ENCODE results near the gene SKP2. TPM values are rescaled to one million over a fixed set of nuclear protein-coding genes. Genes with fewer than 3 reads are reported as not detected.
"Not testable (repeated sequence)": the region's sequence is repeated elsewhere in the genome, so short reads cannot be mapped to it uniquely, and the experiment has no call there.

Gene SKP2
- total RNA-seq, 1 donor from 2014 or later: 31.4 TPM

DNA sequence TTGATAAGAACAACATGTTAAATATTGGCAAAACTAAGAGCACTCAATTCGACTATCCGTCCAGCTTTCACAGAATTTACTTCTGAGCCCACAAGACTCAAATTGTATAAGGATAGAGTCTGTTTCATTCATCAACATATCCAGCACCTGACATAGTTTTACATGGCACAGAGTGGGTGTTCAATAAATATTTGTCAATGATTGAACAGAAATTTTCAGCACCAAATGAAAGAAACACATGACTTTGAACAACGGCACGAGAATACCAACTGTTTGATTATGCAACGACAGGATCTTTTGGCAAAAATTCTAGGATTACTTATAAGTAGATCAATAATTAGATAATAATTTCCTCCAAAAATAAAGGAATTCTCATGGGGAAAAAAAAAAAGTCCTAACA lies 41.8 kb downstream of the SKP2 start:
- Histone ChIP-seq H3K4me3 (ENCODE audit: insufficient read depth, low read depth, low read length) (no peak overlapping the region), H3K36me3 (ENCODE audit: insufficient read depth, low read length) (peaks cover 20% of the 10 kb centered on the region), H3K9me3 (ENCODE audit: insufficient read depth, low read depth, low read length) (no peaks in the 10 kb centered on the region), H2AFZ (ENCODE audit: low read depth, low read length) (no peak overlapping the region), H3K27me3 (ENCODE audit: insufficient read depth, low read length) (no peaks in the 10 kb centered on the region), H3K79me2 (ENCODE audit: insufficient read depth, low read length) (no peaks in the 10 kb centered on the region), H3K9ac (ENCODE audit: low read length) (no peak overlapping the region), H4K20me1 (ENCODE audit: insufficient read depth, low read length) (no peaks in the 10 kb centered on the region), H3K4me1 (ENCODE audit: insufficient read depth, low read length) (no peaks in the 10 kb centered on the region), H3K27ac (ENCODE audit: low read depth, low read length) (no peak overlapping the region), H3K4me2 (ENCODE audit: low read length) (no peak overlapping the region)
- no peaks in the 10 kb centered on the region for H3K27me3 Mint-ChIP-seq (ENCODE audit: low read depth, unreplicated experiment)
- peaks cover 4% of the 10 kb centered on the region for H3K9me3 Mint-ChIP-seq (ENCODE audit: unreplicated experiment)
- FAIRE-seq (no peak), DNase-seq (ENCODE audit: low read depth) (no peak)
- H3K4me3 Mint-ChIP-seq (ENCODE audit: unreplicated experiment): no peak overlapping the region
- TF ChIP-seq, protein P1, sequence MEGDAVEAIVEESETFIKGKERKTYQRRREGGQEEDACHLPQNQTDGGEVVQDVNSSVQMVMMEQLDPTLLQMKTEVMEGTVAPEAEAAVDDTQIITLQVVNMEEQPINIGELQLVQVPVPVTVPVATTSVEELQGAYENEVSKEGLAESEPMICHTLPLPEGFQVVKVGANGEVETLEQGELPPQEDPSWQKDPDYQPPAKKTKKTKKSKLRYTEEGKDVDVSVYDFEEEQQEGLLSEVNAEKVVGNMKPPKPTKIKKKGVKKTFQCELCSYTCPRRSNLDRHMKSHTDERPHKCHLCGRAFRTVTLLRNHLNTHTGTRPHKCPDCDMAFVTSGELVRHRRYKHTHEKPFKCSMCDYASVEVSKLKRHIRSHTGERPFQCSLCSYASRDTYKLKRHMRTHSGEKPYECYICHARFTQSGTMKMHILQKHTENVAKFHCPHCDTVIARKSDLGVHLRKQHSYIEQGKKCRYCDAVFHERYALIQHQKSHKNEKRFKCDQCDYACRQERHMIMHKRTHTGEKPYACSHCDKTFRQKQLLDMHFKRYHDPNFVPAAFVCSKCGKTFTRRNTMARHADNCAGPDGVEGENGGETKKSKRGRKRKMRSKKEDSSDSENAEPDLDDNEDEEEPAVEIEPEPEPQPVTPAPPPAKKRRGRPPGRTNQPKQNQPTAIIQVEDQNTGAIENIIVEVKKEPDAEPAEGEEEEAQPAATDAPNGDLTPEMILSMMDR (IDR thresholded peaks at IDR 0.05; ENCODE audit: insufficient read depth, low read depth, low read length): no peak
- TF ChIP-seq EZH2 (IDR thresholded peaks at IDR 0.05; ENCODE audit: insufficient read depth, low read length): no peak
- no peaks in the 10 kb centered on the region for H3K4me1 Mint-ChIP-seq (ENCODE audit: low read depth, unreplicated experiment)
- peaks cover 32% of the 10 kb centered on the region for H3K36me3 Mint-ChIP-seq (ENCODE audit: low read depth, unreplicated experiment)
- no peak overlapping the region for H3K27ac Mint-ChIP-seq (ENCODE audit: unreplicated experiment)

DNA sequence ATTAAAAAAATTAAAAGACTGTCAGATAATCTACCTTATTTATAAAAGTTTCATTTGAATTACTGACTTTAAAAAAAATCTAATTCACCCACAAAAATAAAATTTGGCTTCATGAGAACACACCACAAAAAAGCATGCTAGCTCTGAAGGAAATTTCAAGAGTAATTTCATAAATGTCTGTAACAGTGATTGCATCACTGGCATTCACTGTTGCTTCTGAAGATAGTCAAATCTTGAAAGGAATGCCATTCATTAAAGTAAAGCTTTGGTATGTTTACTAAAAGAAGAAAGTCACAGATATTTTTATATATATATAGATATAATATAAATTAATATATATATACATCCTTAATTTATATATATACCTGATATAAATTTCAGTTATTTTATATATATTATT lies 46.4 kb downstream of the SKP2 start:
- peaks cover 9% of the 10 kb centered on the region for H3K36me3 Mint-ChIP-seq (ENCODE audit: low read depth, unreplicated experiment)
- no peaks in the 10 kb centered on the region for H3K27me3 Mint-ChIP-seq (ENCODE audit: low read depth, unreplicated experiment)
- H3K27ac Mint-ChIP-seq (ENCODE audit: unreplicated experiment): no peak overlapping the region
- no peak overlapping the region for H3K9ac ChIP-seq (ENCODE audit: low read length)
- no peak overlapping the region for H3K27ac ChIP-seq (ENCODE audit: low read depth, low read length)
- DNase-seq (ENCODE audit: low read depth): peak; percentile 3
- H3K9me3 ChIP-seq (ENCODE audit: insufficient read depth, low read depth, low read length): no peaks in the 10 kb centered on the region
- no peak overlapping the region for H3K4me2 ChIP-seq (ENCODE audit: low read length)
- no peak overlapping the region for H3K4me3 Mint-ChIP-seq (ENCODE audit: unreplicated experiment)
- FAIRE-seq: no peak
- H3K9me3 Mint-ChIP-seq (ENCODE audit: unreplicated experiment): no peaks in the 10 kb centered on the region
- no peak overlapping the region for H2AFZ ChIP-seq (ENCODE audit: low read depth, low read length)
- H3K79me2 ChIP-seq (ENCODE audit: insufficient read depth, low read length): no peaks in the 10 kb centered on the region
- H3K4me1 ChIP-seq (ENCODE audit: insufficient read depth, low read length): peaks cover 5% of the 10 kb centered on the region
- H3K36me3 ChIP-seq (ENCODE audit: insufficient read depth, low read length): peaks cover 14% of the 10 kb centered on the region
- TF ChIP-seq, protein P1 (IDR thresholded peaks at IDR 0.05; ENCODE audit: insufficient read depth, low read depth, low read length): no peak
- no peak for TF ChIP-seq EZH2 (IDR thresholded peaks at IDR 0.05; ENCODE audit: insufficient read depth, low read length)
- no peaks in the 10 kb centered on the region for H4K20me1 ChIP-seq (ENCODE audit: insufficient read depth, low read length)
- peaks cover 2% of the 10 kb centered on the region for H3K4me1 Mint-ChIP-seq (ENCODE audit: low read depth, unreplicated experiment)
- no peak overlapping the region for H3K4me3 ChIP-seq (ENCODE audit: insufficient read depth, low read depth, low read length)
- no peaks in the 10 kb centered on the region for H3K27me3 ChIP-seq (ENCODE audit: insufficient read depth, low read length)

DNA sequence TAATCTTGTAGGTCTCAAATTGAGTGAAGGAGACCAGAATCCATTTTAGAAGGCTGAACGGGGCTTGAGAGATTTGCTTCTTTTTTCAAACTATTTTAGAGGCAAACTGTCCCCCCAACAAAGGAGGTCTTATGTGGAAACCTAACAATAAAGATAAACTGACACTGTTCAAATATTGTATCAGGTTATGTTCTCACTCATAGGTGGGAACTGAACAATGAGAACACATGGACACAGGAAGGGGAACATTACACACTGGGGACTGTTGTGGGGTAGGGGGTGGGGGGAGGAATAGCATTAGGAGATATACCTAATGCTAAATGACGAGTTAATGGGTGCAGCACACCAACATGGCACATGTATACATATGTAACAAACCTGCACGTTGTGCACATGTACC lies 46.9 kb downstream of the SKP2 start:
- H3K36me3 ChIP-seq (ENCODE audit: insufficient read depth, low read length): peaks cover 14% of the 10 kb centered on the region
- H3K79me2 ChIP-seq (ENCODE audit: insufficient read depth, low read length); H3K4me2 ChIP-seq (ENCODE audit: low read length); H3K4me1 ChIP-seq (ENCODE audit: insufficient read depth, low read length); H3K9me3 ChIP-seq (ENCODE audit: insufficient read depth, low read depth, low read length); H3K27ac ChIP-seq (ENCODE audit: low read depth, low read length); H4K20me1 ChIP-seq (ENCODE audit: insufficient read depth, low read length); DNase-seq (ENCODE audit: low read depth); H3K4me3 Mint-ChIP-seq (ENCODE audit: unreplicated experiment); H2AFZ ChIP-seq (ENCODE audit: low read depth, low read length); FAIRE-seq; H3K9me3 Mint-ChIP-seq (ENCODE audit: unreplicated experiment); H3K27me3 Mint-ChIP-seq (ENCODE audit: low read depth, unreplicated experiment); H3K4me3 ChIP-seq (ENCODE audit: insufficient read depth, low read depth, low read length); H3K9ac ChIP-seq (ENCODE audit: low read length); H3K27me3 ChIP-seq (ENCODE audit: insufficient read depth, low read length); H3K36me3 Mint-ChIP-seq (ENCODE audit: low read depth, unreplicated experiment); H3K4me1 Mint-ChIP-seq (ENCODE audit: low read depth, unreplicated experiment); H3K27ac Mint-ChIP-seq (ENCODE audit: unreplicated experiment): not testable (repeated sequence)

Data from astrocyte (in vitro differentiated cells and primary cell).